ENCODE results near the gene CCDC83.
"Not testable (repeated sequence)": the region's sequence is repeated elsewhere in the genome, so short reads cannot be mapped to it uniquely, and the experiment has no call there.

CCDC83 gene

DNA sequence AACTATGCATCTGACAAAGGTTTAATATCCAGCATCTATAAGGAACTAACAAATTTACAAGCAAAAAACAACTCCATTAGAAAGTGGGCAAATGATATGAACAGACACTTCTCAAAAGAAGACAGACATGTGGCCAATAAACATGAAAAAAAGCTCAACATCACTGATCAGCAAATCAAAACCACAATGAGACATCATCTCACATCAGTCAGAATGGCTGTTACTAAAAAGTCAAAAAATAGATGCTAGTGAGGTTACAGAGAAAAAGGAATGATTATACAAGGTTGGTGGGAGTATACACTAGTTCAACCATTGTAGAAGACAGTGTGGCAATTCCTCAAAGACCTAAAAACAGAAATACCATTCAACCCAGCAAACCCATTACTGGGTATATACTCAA lies 14.3 kb upstream of the CCDC83 start:
- not testable (repeated sequence) for DNase-seq

DNA sequence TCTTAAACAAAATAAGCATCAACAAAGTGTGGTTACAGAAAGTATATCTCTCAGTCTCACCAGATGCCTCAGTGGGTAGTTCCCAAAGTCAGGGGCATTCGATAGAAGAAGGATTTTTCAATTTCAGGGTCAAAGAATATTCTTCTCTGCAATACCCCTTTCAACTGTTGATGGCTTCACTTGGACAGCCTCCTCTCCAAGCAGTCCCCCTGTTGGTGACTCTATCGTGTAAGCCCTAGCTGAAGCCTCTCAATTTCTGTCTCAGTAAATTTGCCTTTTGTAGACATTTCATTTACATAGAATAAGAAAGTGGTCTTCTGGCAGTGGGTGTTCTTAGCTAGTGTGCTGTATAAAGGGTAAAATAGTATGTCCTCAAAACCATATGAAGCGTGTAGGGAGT lies 11.3 kb upstream of the CCDC83 start:
- no peak for DNase-seq

DNA sequence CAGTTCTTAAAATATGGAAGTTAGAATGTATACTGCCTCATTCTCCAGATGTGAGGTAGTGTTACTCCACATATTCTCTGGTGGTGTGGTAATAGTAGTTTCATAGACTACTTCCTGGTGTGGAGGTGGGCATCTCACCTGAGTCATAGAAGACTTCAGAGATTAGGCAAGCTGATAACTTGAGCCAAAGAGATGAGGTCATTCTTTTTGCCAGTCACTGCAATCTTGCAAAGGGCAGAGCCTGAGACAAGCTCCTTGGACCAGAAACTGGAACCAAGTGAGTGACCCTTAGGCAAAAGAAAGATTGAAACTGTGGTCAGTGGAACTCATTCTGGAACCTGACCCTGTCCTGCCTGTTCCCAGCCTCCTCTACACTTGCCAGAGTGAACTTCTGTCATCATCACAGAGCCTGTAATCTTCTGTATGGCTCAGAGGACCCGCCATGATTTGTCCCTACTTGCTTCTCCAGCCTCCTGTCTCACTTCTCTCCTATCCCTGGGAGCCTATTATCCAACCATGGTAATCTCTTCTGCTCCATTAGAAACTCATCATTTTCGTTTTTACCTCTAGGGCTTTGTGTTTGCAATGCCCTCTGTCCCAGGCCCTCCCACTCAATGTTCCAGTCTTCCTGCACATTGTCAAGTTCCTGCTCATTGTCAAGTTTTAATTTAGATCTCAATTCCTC lies 10.6 kb upstream of the CCDC83 start:
- DNase-seq, result no peak

- DNase-seq, result peak; percentile 11
Measured at GRCh38 chr11:85845124-85845631, 10.0 kb upstream of the CCDC83 start.

- DNase-seq, result no peak
Measured at GRCh38 chr11:85847436-85847835, 7.7 kb upstream of the CCDC83 start.

DNA sequence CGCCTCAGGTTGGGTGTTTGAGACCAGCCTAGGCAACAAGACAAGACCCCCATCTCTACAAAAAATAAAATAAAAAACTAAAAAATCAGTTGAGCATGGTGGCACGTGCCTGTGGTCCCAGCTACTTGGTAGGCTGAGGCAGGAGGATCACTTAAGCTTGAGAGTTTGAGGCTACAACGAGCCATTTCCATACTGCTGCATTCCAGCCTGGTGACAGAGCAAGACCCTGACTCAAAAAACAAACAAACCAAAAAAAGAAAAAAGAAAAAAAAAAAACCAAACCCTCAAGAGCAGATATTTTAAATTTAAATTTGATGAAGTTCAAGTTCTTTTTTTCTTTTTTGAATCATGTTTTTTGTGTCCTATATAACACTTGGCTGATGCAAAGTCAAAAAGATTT lies 7.2 kb upstream of the CCDC83 start:
- no peak for DNase-seq

DNA sequence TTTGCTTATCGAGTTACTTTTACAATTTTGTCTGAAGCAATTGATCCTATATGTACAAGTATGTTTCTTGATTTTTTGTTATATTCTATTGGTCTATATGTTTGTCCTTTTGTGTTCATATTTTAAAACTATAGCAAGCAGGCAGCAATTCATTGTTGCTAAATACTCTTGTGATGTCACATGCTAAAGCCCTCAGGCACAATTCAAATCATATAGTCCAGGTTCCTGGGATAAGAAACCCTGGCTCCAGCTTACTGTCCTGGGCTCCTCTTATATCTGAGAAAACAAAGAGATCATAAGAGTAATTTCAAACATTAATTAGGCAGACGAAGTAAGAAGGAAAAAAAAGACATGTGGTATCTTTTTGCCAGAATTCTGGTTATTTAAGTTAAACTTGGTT lies 6.6 kb upstream of the CCDC83 start:
- no peak for DNase-seq

DNA sequence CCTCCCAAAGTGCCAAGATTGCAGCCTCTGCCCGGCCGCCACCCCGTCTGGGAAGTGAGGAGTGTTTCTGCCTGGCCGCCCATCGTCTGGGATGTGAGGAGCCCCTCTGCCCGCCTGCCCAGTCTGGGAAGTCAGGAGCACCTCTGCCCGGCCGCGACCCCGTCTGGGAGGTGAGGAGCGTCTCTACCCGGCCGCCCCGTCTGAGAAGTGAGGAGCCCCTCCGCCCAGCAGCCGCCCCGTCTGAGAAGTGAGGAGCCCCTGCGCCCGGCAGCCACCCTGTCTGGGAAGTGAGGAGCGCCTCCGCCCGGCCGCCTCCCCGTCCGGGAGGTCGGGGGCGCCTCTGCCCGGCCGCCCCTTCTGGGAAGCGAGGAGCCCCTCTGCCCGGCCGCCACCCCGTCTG lies 2.4 kb upstream of the CCDC83 start:
- not testable (repeated sequence) for DNase-seq

- DNase-seq, result not testable (repeated sequence)
Measured at GRCh38 chr11:85853541-85853940, 1.6 kb upstream of the CCDC83 start.

- peak; percentile 9 for DNase-seq
Measured at GRCh38 chr11:85854212-85854556, 999 bp upstream of the CCDC83 start.

GRCh38 chr11:85854557-85855340 lies 434 bp upstream of the CCDC83 start:
- DNase-seq, result peak; percentile 95

- no peak for DNase-seq
Measured at GRCh38 chr11:85857098-85857497, 1.9 kb downstream of the CCDC83 start.

DNA sequence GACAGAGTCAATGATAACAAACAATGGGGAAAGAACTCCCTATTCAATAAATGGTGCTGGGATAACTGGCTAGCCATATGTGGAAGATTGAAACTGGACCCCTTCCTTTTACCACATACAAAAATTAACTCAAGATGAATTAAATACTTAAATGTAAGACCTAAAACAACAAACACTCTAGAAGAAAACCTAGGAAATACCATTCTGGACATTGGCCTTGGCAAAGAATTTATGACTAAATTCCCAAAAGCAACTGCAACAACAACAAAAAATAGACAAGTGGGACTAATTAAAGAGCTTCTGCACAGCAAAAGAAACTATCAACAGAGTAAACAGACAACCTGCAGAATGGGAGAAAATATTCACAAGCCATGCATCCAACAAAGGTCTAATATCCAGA lies 4.4 kb downstream of the CCDC83 start:
- DNase-seq, result not testable (repeated sequence)

- peak; percentile 27 for DNase-seq
Measured at GRCh38 chr11:85863855-85864254, 8.7 kb downstream of the CCDC83 start.

DNA sequence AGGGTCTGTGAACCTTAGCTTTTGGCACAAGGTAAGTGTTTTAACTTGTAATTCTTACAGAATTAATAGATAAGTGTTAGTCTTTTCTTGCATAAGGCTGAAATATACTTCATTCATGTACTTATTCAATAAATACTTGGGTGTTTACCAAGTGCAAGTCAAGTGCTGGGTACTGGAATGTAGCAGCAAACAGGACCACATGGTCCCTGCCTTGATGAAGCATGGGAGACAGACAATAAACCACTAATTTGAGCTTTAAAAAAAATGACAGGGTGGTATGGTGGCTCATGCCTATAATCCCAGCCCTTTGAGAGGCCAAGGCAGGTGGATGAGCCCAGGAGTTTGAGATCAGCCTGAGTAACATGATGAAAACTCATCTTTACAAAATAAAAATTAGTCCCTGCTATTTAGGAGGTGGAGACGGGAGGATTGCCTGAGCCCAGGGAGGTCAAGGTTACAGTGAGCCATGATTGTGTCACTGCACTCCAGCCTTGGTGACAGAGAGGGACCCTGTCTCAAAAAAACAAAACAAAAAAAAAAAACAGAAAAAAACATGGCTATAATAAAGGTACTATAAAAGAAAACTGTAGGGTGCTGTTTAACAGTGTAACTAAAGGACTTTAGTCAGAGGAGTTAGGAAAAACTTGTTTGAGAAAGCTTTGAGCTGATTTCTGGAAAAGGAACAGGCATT lies 11.1 kb downstream of the CCDC83 start:
- DNase-seq, result no peak

DNA sequence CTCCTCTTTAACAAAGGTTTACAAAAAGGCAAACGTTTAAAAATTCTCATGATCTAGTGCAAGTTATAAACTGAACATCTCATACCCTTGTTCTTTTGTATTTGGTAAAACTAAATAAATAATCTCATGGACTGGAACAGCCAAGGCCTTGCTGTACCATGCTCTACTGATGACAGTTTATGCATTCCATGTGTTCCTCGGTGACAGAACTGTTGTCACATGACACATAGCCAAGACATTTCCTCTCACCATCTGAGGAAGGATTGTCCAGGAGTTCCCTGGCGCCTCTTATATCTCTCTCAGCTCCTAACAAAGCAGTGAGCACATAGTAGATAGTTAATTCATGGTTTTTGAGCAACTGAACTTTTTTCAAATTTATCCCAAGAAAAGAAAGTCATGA lies 12.6 kb downstream of the CCDC83 start:
- DNase-seq, result no peak

GRCh38 chr11:85869781-85870180 lies 14.6 kb downstream of the CCDC83 start:
- DNase-seq, result no peak

- no peak for DNase-seq
Measured at GRCh38 chr11:85874265-85874664, 19.1 kb downstream of the CCDC83 start.

GRCh38 chr11:85875505-85875904 lies 20.3 kb downstream of the CCDC83 start:
- DNase-seq, result no peak

GRCh38 chr11:85884581-85885021 lies 29.4 kb downstream of the CCDC83 start:
- no peak for DNase-seq

GRCh38 chr11:85886089-85887056 lies 31.2 kb downstream of the CCDC83 start:
- DNase-seq, result no peak

DNA sequence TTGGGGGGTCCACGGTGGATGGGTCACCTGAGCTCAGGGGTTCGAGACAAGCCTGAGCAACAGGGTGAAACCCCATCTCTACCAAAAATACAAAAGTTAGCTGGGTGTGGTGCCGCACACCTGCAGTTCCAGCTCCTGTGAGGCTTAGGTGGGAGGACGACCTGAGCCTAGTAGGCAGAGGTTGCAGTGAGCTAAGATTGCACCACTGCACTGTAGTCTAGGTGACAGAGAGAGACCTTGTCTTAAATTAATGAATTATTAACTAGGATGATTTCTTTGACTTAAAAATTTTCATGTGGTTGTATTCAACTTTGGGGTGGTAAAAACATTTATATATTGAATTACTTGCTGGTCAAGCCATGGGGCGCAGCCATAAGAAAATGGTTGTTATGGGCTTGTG lies 33.9 kb downstream of the CCDC83 start:
- DNase-seq, result no peak

Data from hematopoietic multipotent progenitor cell treated with erythropoietin and hydrocortisone succinate and interleukin-3 and kit ligand, for 6 days (in vitro differentiated cells).